DND-41 (cell line): ENCODE results near the gene CD2AP.

Experiments
- CTCF ChIP-seq: IDR thresholded peaks from 2 replicates; pipeline ENCODE4 v1.5.1; 2012; ENCODE audit warnings: borderline replicate concordance, low read length, moderate library complexity, mild to moderate bottlenecking; ENCODE audit not compliant: poor library complexity, severe bottlenecking; ENCODE audit errors: extremely low read depth
- EZH2 ChIP-seq: IDR thresholded peaks from 3 replicates; pipeline ENCODE4 v1.6.1; 2012; ENCODE audit warnings: borderline replicate concordance, low read depth, mild to moderate bottlenecking, moderate library complexity, low read length, inconsistent platforms; ENCODE audit not compliant: severe bottlenecking

GRCh38 chr6:47655719-47656595, 178.4 kb downstream of the CD2AP start:
- TF ChIP-seq CTCF (no peak), EZH2 (no peak)
